Chondrocyte (in vitro differentiated cells): ENCODE measurements around the gene LRP3. TPM values are rescaled to one million over a fixed set of nuclear protein-coding genes. Genes with fewer than 3 reads are reported as not detected.

Experiments used
- DNase-seq: peaks from one replicate; pipeline ENCODE4 v3.0.0; 2021; ENCODE audit warnings: mixed read lengths, low spot score
- H3K27ac Mint-ChIP-seq: one replicate; pipeline ENCODE4 v1.8.0; 2021; ENCODE audit warnings: mild to moderate bottlenecking, moderate library complexity, mixed read lengths; ENCODE audit not compliant: unreplicated experiment
- H3K27me3 Mint-ChIP-seq: 2 replicates; pipeline ENCODE4 v1.8.0; 2021; ENCODE audit warnings: low read depth, mixed read lengths
- H3K36me3 Mint-ChIP-seq: 2 replicates; pipeline ENCODE4 v1.8.0; 2021; ENCODE audit warnings: low read depth, mixed read lengths
- H3K4me1 Mint-ChIP-seq: 2 replicates; pipeline ENCODE4 v1.8.0; 2021; ENCODE audit warnings: low read depth, mild to moderate bottlenecking, mixed read lengths
- H3K4me3 Mint-ChIP-seq: one replicate; pipeline ENCODE4 v1.8.0; 2021; ENCODE audit warnings: mild to moderate bottlenecking, moderate library complexity, mixed read lengths; ENCODE audit not compliant: unreplicated experiment
- H3K9me3 Mint-ChIP-seq: 2 replicates; pipeline ENCODE4 v1.8.0; 2021; ENCODE audit warnings: low read depth, mixed read lengths
- total RNA-seq: library from RNA; stranded (reverse); gene quantifications from 3 replicates; pipeline ENCODE4 v1.2.1, GENCODE V29; 2021
- TF ChIP-seq, protein P1 (sequence below): fragments of 200-600 bp; sonication (generic); IDR thresholded peaks from 2 replicates; pipeline ENCODE4 v1.5.0; 2021; ENCODE audit warnings: antibody characterized with exemption, mild to moderate bottlenecking, moderate library complexity

LRP3 gene
- total RNA-seq, 1 donor from 2014 or later: 33.2 TPM

- peaks cover 43% of the 10 kb centered on the region for H3K27me3 Mint-ChIP-seq
- H3K36me3 Mint-ChIP-seq: peaks cover 10% of the 10 kb centered on the region
Measured at GRCh38 chr19:33227242-33227650, 33.1 kb downstream of the LRP3 start.

DNA sequence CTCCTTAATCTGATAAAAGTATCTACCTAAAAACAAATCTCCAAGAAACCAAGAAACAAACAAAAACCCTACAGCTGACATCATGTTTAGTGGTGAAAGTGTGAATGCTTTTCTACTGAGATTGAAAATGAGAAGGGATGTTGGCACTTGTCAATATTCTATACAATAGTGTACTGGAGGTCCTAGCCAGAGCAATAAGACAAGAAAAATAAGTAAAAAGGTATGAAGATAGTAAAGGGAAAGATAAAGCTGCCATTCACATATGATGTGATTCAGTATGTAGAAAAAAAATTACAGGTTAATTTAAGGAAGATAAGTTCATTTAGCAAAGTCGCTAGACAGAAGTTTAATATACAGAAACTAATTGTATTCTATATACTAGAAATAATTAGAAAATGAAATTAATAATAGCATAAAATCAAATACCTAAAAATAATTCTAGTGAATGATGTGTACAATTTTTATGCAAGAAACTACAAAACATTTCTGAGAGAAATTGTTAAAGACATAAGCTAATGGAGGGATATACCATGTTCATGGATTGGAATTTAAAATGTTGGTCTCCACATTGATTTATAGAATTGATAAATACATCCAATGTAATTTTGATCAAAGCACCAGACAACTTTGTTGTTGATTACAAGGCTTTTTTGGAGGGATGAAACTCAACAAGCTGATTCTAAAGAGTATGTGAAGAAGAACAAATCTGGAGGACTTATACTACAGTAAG is 33.9 kb downstream of the LRP3 start:
- Mint-ChIP-seq H3K9me3 (peaks cover 16% of the 10 kb centered on the region), H3K36me3 (peaks cover 10% of the 10 kb centered on the region), H3K4me3 (no peak overlapping the region), H3K27ac (no peak overlapping the region), H3K27me3 (peaks cover 39% of the 10 kb centered on the region), H3K4me1 (peaks cover 6% of the 10 kb centered on the region)
- TF ChIP-seq, protein P1, sequence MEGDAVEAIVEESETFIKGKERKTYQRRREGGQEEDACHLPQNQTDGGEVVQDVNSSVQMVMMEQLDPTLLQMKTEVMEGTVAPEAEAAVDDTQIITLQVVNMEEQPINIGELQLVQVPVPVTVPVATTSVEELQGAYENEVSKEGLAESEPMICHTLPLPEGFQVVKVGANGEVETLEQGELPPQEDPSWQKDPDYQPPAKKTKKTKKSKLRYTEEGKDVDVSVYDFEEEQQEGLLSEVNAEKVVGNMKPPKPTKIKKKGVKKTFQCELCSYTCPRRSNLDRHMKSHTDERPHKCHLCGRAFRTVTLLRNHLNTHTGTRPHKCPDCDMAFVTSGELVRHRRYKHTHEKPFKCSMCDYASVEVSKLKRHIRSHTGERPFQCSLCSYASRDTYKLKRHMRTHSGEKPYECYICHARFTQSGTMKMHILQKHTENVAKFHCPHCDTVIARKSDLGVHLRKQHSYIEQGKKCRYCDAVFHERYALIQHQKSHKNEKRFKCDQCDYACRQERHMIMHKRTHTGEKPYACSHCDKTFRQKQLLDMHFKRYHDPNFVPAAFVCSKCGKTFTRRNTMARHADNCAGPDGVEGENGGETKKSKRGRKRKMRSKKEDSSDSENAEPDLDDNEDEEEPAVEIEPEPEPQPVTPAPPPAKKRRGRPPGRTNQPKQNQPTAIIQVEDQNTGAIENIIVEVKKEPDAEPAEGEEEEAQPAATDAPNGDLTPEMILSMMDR: no peak
- DNase-seq: no peak

More at GRCh38 chr19:33227242-33227650, 33.1 kb downstream of the LRP3 start:
- TF ChIP-seq, protein P1: no peak
- Mint-ChIP-seq H3K4me3 (peak overlapping the region; percentile 47), H3K27ac (no peak overlapping the region), H3K9me3 (peaks cover 16% of the 10 kb centered on the region), H3K4me1 (peaks cover 6% of the 10 kb centered on the region)
- peak; percentile 76 for DNase-seq

GRCh38 chr19:33229962-33230361 is 35.8 kb downstream of the LRP3 start:
- Mint-ChIP-seq H3K4me3 (no peak overlapping the region), H3K27ac (no peak overlapping the region), H3K4me1 (peaks cover 6% of the 10 kb centered on the region), H3K27me3 (peaks cover 31% of the 10 kb centered on the region), H3K36me3 (peaks cover 10% of the 10 kb centered on the region), H3K9me3 (peaks cover 16% of the 10 kb centered on the region)
- TF ChIP-seq, protein P1: no peak
- DNase-seq: no peak

DNA sequence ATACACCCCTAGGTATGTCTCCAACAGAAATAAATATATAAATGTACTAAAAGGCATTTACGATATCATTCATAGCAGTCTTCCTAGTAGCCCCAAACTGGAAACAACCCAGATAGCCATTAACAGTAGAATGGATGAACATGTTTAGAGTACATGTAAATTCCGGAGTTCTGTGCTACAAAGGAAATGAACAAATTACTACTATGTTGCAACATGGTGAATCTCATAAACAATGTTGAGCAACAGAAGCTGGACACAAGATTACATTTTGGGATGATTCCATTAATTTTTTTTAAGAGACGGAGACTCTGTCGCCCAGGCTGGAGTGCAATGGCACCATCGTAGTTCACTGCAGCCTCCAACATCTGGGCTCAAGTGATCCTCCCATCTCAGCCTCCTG is 37.4 kb downstream of the LRP3 start:
- DNase-seq: no peak
- no peak overlapping the region for H3K4me3 Mint-ChIP-seq
- H3K9me3 Mint-ChIP-seq: peaks cover 16% of the 10 kb centered on the region
- peaks cover 10% of the 10 kb centered on the region for H3K36me3 Mint-ChIP-seq
- peaks cover 26% of the 10 kb centered on the region for H3K27me3 Mint-ChIP-seq
- H3K4me1 Mint-ChIP-seq: peaks cover under 1% of the 10 kb centered on the region
- TF ChIP-seq, protein P1: no peak
- H3K27ac Mint-ChIP-seq: no peak overlapping the region

DNA sequence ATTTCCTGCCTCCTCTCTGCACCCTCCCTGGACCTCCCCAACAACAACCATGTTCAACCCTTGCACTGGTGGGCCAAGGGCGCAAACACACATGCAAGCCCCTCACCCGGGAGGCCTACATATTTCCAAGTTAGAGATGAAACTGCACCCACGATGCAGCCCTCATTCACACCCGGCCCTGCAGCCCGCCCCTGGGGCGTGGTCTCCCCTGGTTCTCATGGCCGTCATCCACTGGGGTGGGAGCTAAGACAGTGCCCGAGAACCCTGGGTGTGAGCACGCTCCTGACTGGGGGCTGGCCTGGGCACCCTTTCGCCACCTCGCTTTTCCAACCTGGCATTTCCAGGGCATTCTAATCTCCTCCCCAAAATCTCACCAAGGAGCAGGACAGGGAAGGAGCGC is 38.5 kb downstream of the LRP3 start:
- Mint-ChIP-seq H3K4me1 (no peaks in the 10 kb centered on the region), H3K4me3 (no peak overlapping the region), H3K36me3 (peaks cover 10% of the 10 kb centered on the region), H3K9me3 (peaks cover 11% of the 10 kb centered on the region), H3K27ac (no peak overlapping the region), H3K27me3 (peaks cover 22% of the 10 kb centered on the region)
- TF ChIP-seq, protein P1: no peak
- no peak for DNase-seq
